WTC11 (cell line): Measurements from ENCODE around the gene NTN3. TPM values are rescaled to one million over a fixed set of nuclear protein-coding genes. Genes with fewer than 3 reads are reported as not detected.

ENCODE experiments used
- ATAC-seq: fragments of 200-7000 bp; cut with Tn5 transposase; 2 replicates; pipeline ENCODE4 v1.10.0; 2021; ENCODE audit warnings: mild to moderate bottlenecking, moderate library complexity
- CTCF ChIA-PET: fragments of 300-600 bp; sonication (Branson Sonifier 250); formaldehyde crosslinking; loops from one replicate; lab custom pipeline; 2021; ENCODE audit warnings: antibody characterized with exemption; lab: Charles Lee
- POLR2A ChIA-PET: fragments of 350-600 bp; sonication (Branson Sonifier 250); formaldehyde crosslinking; loops from one replicate; lab custom pipeline; 2021; ENCODE audit warnings: antibody characterized with exemption; lab: Charles Lee
- DNase-seq: peaks from one replicate; pipeline ENCODE4 v3.0.0; 2021; ENCODE audit warnings: low spot score
- H3K27ac Mint-ChIP-seq: 2 replicates; pipeline ENCODE4 v1.8.0; 2021; ENCODE audit warnings: mixed read lengths
- H3K27me3 Mint-ChIP-seq: 2 replicates; pipeline ENCODE4 v1.8.0; 2021; ENCODE audit warnings: low read depth, mild to moderate bottlenecking, moderate library complexity, mixed read lengths
- H3K36me3 Mint-ChIP-seq: 2 replicates; pipeline ENCODE4 v1.8.0; 2021; ENCODE audit warnings: mixed read lengths
- H3K4me1 Mint-ChIP-seq: 2 replicates; pipeline ENCODE4 v1.8.0; 2022; ENCODE audit warnings: mixed read lengths
- H3K4me3 Mint-ChIP-seq: 2 replicates; pipeline ENCODE4 v1.8.0; 2021; ENCODE audit warnings: mild to moderate bottlenecking, moderate library complexity, mixed read lengths
- H3K9me3 Mint-ChIP-seq: 2 replicates; pipeline ENCODE4 v1.8.0; 2021; ENCODE audit warnings: mixed read lengths
- ATF1 ChIP-seq: sonication (generic); formaldehyde crosslinking; IDR thresholded peaks from 2 replicates; pipeline ENCODE4 v1.8.1; 2023; ENCODE audit warnings: mild to moderate bottlenecking, moderate library complexity, missing genetic modification reagents
- CREB1 ChIP-seq: sonication (generic); formaldehyde crosslinking; IDR thresholded peaks from 2 replicates; pipeline ENCODE4 v1.8.0; 2023; ENCODE audit warnings: mild to moderate bottlenecking, missing genetic modification reagents
- CTCF ChIP-seq: fragments of 200-600 bp; IDR thresholded peaks from 2 replicates; pipeline ENCODE4 v1.8.0; 2022; ENCODE audit warnings: antibody characterized with exemption
- E2F1 ChIP-seq: sonication (generic); formaldehyde crosslinking; IDR thresholded peaks from 2 replicates; pipeline ENCODE4 v1.8.0; 2022; ENCODE audit warnings: mild to moderate bottlenecking, missing genetic modification reagents
- E2F5 ChIP-seq: sonication (generic); formaldehyde crosslinking; IDR thresholded peaks from 2 replicates; pipeline ENCODE4 v1.8.1; 2022; ENCODE audit warnings: mild to moderate bottlenecking, moderate library complexity, missing genetic modification reagents
- FOXJ3 ChIP-seq: sonication (generic); formaldehyde crosslinking; IDR thresholded peaks from 2 replicates; pipeline ENCODE4 v1.9.0; 2021; ENCODE audit warnings: missing genetic modification reagents, mild to moderate bottlenecking, borderline replicate concordance
- HMGXB4 ChIP-seq: sonication (generic); formaldehyde crosslinking; IDR thresholded peaks from 2 replicates; pipeline ENCODE4 v1.8.1; 2023; ENCODE audit warnings: mild to moderate bottlenecking, moderate library complexity, missing genetic modification reagents
- IRF2 ChIP-seq: sonication (generic); formaldehyde crosslinking; IDR thresholded peaks from 2 replicates; pipeline ENCODE4 v1.8.0; 2022; ENCODE audit warnings: low read depth, missing genetic modification reagents, borderline replicate concordance
- MXD4 ChIP-seq: fragments of 250-450 bp; sonication (Bioruptor Pico); IDR thresholded peaks from 2 replicates; pipeline ENCODE4 v1.8.0; 2021; ENCODE audit warnings: mild to moderate bottlenecking, moderate library complexity, borderline replicate concordance
- NFYB ChIP-seq: sonication (generic); formaldehyde crosslinking; conservative IDR thresholded peaks from 2 replicates; pipeline ENCODE4 v1.8.0; 2022; ENCODE audit warnings: low read depth, missing genetic modification reagents
- SMAD3 ChIP-seq: sonication (generic); formaldehyde crosslinking; IDR thresholded peaks from 2 replicates; pipeline ENCODE4 v1.8.0; 2022; ENCODE audit warnings: missing genetic modification reagents, mild to moderate bottlenecking, borderline replicate concordance
- STAT6 ChIP-seq: sonication (generic); formaldehyde crosslinking; conservative IDR thresholded peaks from 2 replicates; pipeline ENCODE4 v1.8.1; 2023; ENCODE audit warnings: mild to moderate bottlenecking, low read depth, missing genetic modification reagents, moderate library complexity
- USF1 ChIP-seq: sonication (generic); formaldehyde crosslinking; IDR thresholded peaks from 2 replicates; pipeline ENCODE4 v1.8.0; 2022; ENCODE audit warnings: mild to moderate bottlenecking, missing genetic modification reagents
- ZBTB43 ChIP-seq: sonication (generic); formaldehyde crosslinking; IDR thresholded peaks from 2 replicates; pipeline ENCODE4 v1.8.1; 2023; ENCODE audit warnings: mild to moderate bottlenecking, missing genetic modification reagents
- ZNF138 ChIP-seq: sonication (generic); formaldehyde crosslinking; conservative IDR thresholded peaks from 2 replicates; pipeline ENCODE4 v1.8.1; 2022; ENCODE audit warnings: mild to moderate bottlenecking, moderate library complexity, missing genetic modification reagents
- ZNF317 ChIP-seq: sonication (generic); formaldehyde crosslinking; IDR thresholded peaks from 2 replicates; pipeline ENCODE4 v1.8.1; 2023; ENCODE audit warnings: low read depth, mild to moderate bottlenecking, moderate library complexity, missing genetic modification reagents, borderline replicate concordance
- ZNF416 ChIP-seq: fragments of 250-450 bp; sonication (Bioruptor Pico); IDR thresholded peaks from 2 replicates; pipeline ENCODE4 v1.9.0; 2021; ENCODE audit warnings: mild to moderate bottlenecking, inconsistent platforms
- ZNF423 ChIP-seq: fragments of 250-450 bp; sonication (Bioruptor Pico); IDR thresholded peaks from 2 replicates; pipeline ENCODE4 v2.1.2; 2022; ENCODE audit warnings: mild to moderate bottlenecking, moderate library complexity
- ZNF512 ChIP-seq: sonication (generic); formaldehyde crosslinking; IDR thresholded peaks from 2 replicates; pipeline ENCODE4 v1.8.1; 2022; ENCODE audit warnings: missing genetic modification reagents, borderline replicate concordance
- ZNF671 ChIP-seq: fragments of 250-450 bp; sonication (Bioruptor Pico); IDR thresholded peaks from 2 replicates; pipeline ENCODE4 v1.8.0; 2021; ENCODE audit warnings: mild to moderate bottlenecking
- total RNA-seq: library from RNA; stranded (reverse); gene quantifications from 3 replicates; pipeline ENCODE4 v1.2.3, GENCODE V29; 2021

NTN3 gene
- total RNA-seq, 1 experiment from 2014 or later = 0.92 TPM

GRCh38 chr16:2505695-2506094, 34.6 kb downstream of the NTN3 start:
- CTCF ChIA-PET = no interaction called here
- TF ChIP-seq ZNF671 (no peak), E2F5 (CRISPR knock-in tag) (no peak), USF1 (CRISPR knock-in tag) (no peak), HMGXB4 (CRISPR knock-in tag) (no peak), CREB1 (CRISPR knock-in tag) (no peak), FOXJ3 (no peak), STAT6 (CRISPR knock-in tag) (no peak), ZNF138 (no peak)
- TF ChIP-seq, all 79 proteins: peak for 0
- DNase-seq (no peak), ATAC-seq (no peak)
- POLR2A ChIA-PET = no interaction called here
- peak overlapping the region; percentile 6 for H3K27ac Mint-ChIP-seq
- H3K27me3 Mint-ChIP-seq = no peaks in the 10 kb centered on the region; the same call in 1 of the 2 replicates
- no peak overlapping the region for H3K4me3 Mint-ChIP-seq
- H3K36me3 Mint-ChIP-seq = no peaks in the 10 kb centered on the region
- H3K4me1 Mint-ChIP-seq = peaks cover 8% of the 10 kb centered on the region
- no peaks in the 10 kb centered on the region for H3K9me3 Mint-ChIP-seq

- H3K9me3 Mint-ChIP-seq = no peaks in the 10 kb centered on the region
- H3K4me3 Mint-ChIP-seq = no peak overlapping the region
- no peaks in the 10 kb centered on the region for H3K36me3 Mint-ChIP-seq
- DNase-seq = no peak
- peaks cover 2% of the 10 kb centered on the region for H3K27me3 Mint-ChIP-seq
- ChIA-PET POLR2A (interaction anchor here (0.8 kb wide), 1 partner anchor 47 kb away, joined by 3 read pairs; the partner anchor contains the start of gene TEDC2), CTCF (no interaction called here)
- H3K4me1 Mint-ChIP-seq = peaks cover 18% of the 10 kb centered on the region
- TF ChIP-seq ZNF423 (CRISPR knock-in tag) (peak; percentile 46; the same call in 1 of the 2 replicates), MXD4 (CRISPR knock-in tag) (no peak)
- ATAC-seq = peak; percentile 60
- H3K27ac Mint-ChIP-seq = no peak overlapping the region
These were observed 36.1 kb downstream of the NTN3 start for GRCh38 chr16:2507052-2507659.

GRCh38 chr16:2507665-2508064, 36.6 kb downstream of the NTN3 start:
- H3K4me1 Mint-ChIP-seq = peaks cover 24% of the 10 kb centered on the region
- ChIA-PET POLR2A (interaction anchor here (0.8 kb wide), 1 partner anchor 48 kb away, joined by 3 read pairs; the partner anchor contains the start of gene TEDC2), CTCF (no interaction called here)
- no peak overlapping the region for H3K4me3 Mint-ChIP-seq
- no peaks in the 10 kb centered on the region for H3K36me3 Mint-ChIP-seq
- peaks cover 4% of the 10 kb centered on the region for H3K27me3 Mint-ChIP-seq
- DNase-seq = no peak
- H3K27ac Mint-ChIP-seq = no peak overlapping the region
- ATAC-seq = no peak
- no peaks in the 10 kb centered on the region for H3K9me3 Mint-ChIP-seq
- no peak for TF ChIP-seq SMAD3
- TF ChIP-seq ZBTB43 (CRISPR knock-in tag) = no peak
- TF ChIP-seq ATF1 (CRISPR knock-in tag) = no peak
- TF ChIP-seq ZNF512 (CRISPR knock-in tag) = no peak
- TF ChIP-seq NFYB (CRISPR knock-in tag) = no peak
- TF ChIP-seq ZNF317 (CRISPR knock-in tag) = no peak
- no peak for TF ChIP-seq E2F1
- TF ChIP-seq IRF2 = no peak
- no peak for TF ChIP-seq CTCF
- no peak for TF ChIP-seq ZNF416
